HUES48 (cell line): ENCODE measurements around the gene CCNY.
A peak's percentile ranks its signal among the peaks of the same experiment; 100 is the strongest.

Experiments used
- H3K27ac ChIP-seq: one replicate; pipeline ENCODE4 v1.7.0; 2013; ENCODE audit warnings: low read depth, low read length, inconsistent platforms
- H3K27me3 ChIP-seq: 2 replicates; pipeline ENCODE4 v1.6.1; 2013; ENCODE audit warnings: mild to moderate bottlenecking, low read length; ENCODE audit not compliant: control insufficient read depth, insufficient read depth
- H3K36me3 ChIP-seq: 2 replicates; pipeline ENCODE4 v1.6.1; 2013; ENCODE audit warnings: low read length; ENCODE audit not compliant: control insufficient read depth, insufficient read depth
- H3K4me1 ChIP-seq: 2 replicates; pipeline ENCODE4 v1.6.1; 2013; ENCODE audit warnings: mild to moderate bottlenecking, low read length; ENCODE audit not compliant: control insufficient read depth, insufficient read depth
- H3K4me3 ChIP-seq: 2 replicates; pipeline ENCODE4 v1.5.1; 2013; ENCODE audit warnings: mild to moderate bottlenecking, low read depth, low read length
- H3K9ac ChIP-seq: 2 replicates; pipeline ENCODE4 v1.6.1; 2013; ENCODE audit warnings: mild to moderate bottlenecking, low read depth, low read length, moderate library complexity
- H3K9me3 ChIP-seq: 2 replicates; pipeline ENCODE4 v1.6.1; 2013; ENCODE audit warnings: low read length; ENCODE audit not compliant: control insufficient read depth, insufficient read depth

Gene CCNY

DNA sequence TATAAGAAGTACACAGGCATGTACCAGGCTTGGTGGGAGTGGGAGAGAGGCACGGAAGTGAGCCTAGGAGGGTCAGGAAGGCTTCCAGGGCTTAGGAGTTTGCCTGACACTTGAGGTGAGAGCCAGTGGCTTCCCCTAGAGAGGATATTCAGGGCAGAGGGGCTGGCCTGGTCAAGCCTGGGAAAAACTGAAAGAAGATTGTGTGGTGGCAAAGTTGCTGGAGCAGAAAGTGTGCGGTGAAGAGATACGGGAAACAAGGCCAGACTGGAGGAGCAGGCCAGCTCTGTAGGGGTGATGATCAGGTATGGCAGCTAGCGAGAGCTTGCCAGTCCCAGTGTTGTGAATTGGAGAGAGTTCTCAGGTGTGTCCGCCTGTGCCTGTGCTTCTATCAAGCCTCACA, 129.9 kb downstream of the CCNY start:
- no peak overlapping the region for H3K4me3 ChIP-seq
- H3K36me3 ChIP-seq: no peaks in the 10 kb centered on the region
- no peak overlapping the region for H3K27ac ChIP-seq
- no peak overlapping the region for H3K9ac ChIP-seq
- H3K4me1 ChIP-seq: peaks cover 76% of the 10 kb centered on the region
- H3K27me3 ChIP-seq: no peaks in the 10 kb centered on the region
- H3K9me3 ChIP-seq: no peaks in the 10 kb centered on the region

- no peak overlapping the region for H3K4me3 ChIP-seq
- no peaks in the 10 kb centered on the region for H3K27me3 ChIP-seq
- no peak overlapping the region for H3K27ac ChIP-seq
- H3K36me3 ChIP-seq: no peaks in the 10 kb centered on the region
- H3K4me1 ChIP-seq: peaks cover 80% of the 10 kb centered on the region
- H3K9ac ChIP-seq: no peak overlapping the region
- H3K9me3 ChIP-seq: no peaks in the 10 kb centered on the region
These were observed 130.4 kb downstream of the CCNY start for GRCh38 chr10:35466661-35467060.

DNA sequence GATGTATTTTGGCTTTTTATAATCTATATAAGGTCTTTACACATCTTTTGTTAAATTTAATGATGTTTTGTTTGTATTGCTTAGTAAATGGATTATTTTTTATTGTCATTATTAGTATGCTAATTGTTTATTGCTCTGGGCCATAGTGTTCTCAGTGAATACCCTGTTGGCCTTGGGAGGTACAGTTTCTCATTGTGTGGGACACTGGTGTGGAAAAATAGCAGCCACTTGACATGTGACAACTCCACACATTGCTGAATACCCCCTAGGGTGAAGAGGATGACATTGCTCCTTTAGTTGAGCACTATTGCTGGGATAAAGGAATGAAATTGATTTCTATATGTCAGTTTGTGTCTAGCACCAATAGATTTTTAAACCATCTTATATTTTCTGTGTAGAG, 130.9 kb downstream of the CCNY start:
- H3K4me1 ChIP-seq: peaks cover 80% of the 10 kb centered on the region
- H3K27me3 ChIP-seq: no peaks in the 10 kb centered on the region
- H3K4me3 ChIP-seq: no peak overlapping the region
- no peaks in the 10 kb centered on the region for H3K36me3 ChIP-seq
- no peaks in the 10 kb centered on the region for H3K9me3 ChIP-seq
- no peak overlapping the region for H3K9ac ChIP-seq
- H3K27ac ChIP-seq: no peak overlapping the region

- peaks cover 57% of the 10 kb centered on the region for H3K4me1 ChIP-seq
- H3K27me3 ChIP-seq: no peaks in the 10 kb centered on the region
- H3K4me3 ChIP-seq: no peak overlapping the region
- H3K9me3 ChIP-seq: no peaks in the 10 kb centered on the region
- H3K9ac ChIP-seq: no peak overlapping the region
- H3K36me3 ChIP-seq: no peaks in the 10 kb centered on the region
- H3K27ac ChIP-seq: peak overlapping the region; percentile 70
These were observed 134.1 kb downstream of the CCNY start for GRCh38 chr10:35470248-35470924.

DNA sequence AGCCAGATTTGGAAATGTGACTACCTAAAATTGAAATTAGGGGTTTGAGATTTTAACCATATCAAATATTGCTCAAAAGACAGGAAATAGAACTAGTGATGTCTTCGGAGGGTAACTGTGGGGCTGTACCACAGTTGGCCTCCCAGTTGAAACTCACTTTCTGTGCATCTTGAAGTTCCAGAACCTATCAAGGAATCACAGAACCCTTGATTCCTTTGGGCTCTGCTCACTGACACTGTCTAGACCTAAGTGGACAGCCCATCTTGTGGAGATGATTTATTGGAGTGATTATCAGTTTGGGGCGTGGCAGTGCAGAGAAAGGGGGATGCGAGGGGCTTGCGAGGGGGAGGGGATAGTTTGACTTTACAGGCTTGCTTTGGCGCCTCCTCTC, 134.6 kb downstream of the CCNY start:
- Histone ChIP-seq H3K9ac (no peak overlapping the region), H3K4me1 (peaks cover 52% of the 10 kb centered on the region), H3K27me3 (no peaks in the 10 kb centered on the region), H3K36me3 (no peaks in the 10 kb centered on the region), H3K9me3 (no peaks in the 10 kb centered on the region), H3K4me3 (no peak overlapping the region), H3K27ac (peak overlapping the region; percentile 70)

- Histone ChIP-seq H3K27ac (no peak overlapping the region), H3K4me1 (peaks cover 46% of the 10 kb centered on the region), H3K4me3 (no peak overlapping the region), H3K9ac (no peak overlapping the region), H3K36me3 (no peaks in the 10 kb centered on the region), H3K27me3 (no peaks in the 10 kb centered on the region), H3K9me3 (no peaks in the 10 kb centered on the region)
These were observed 135.1 kb downstream of the CCNY start for GRCh38 chr10:35471435-35471834.

- Histone ChIP-seq H3K4me1 (peaks cover 4% of the 10 kb centered on the region; the same call in 1 of the 2 replicates), H3K4me3 (no peak overlapping the region), H3K27ac (no peak overlapping the region), H3K36me3 (no peaks in the 10 kb centered on the region), H3K9ac (no peak overlapping the region), H3K9me3 (no peaks in the 10 kb centered on the region), H3K27me3 (no peaks in the 10 kb centered on the region)
These were observed 143.8 kb downstream of the CCNY start for GRCh38 chr10:35480142-35480541.

- Histone ChIP-seq H3K9me3 (no peaks in the 10 kb centered on the region), H3K4me1 (peaks cover 4% of the 10 kb centered on the region; the same call in 1 of the 2 replicates), H3K27me3 (no peaks in the 10 kb centered on the region), H3K9ac (no peak overlapping the region), H3K27ac (no peak overlapping the region), H3K4me3 (no peak overlapping the region), H3K36me3 (peaks cover 5% of the 10 kb centered on the region; the same call in 1 of the 2 replicates)
These were observed 145.1 kb downstream of the CCNY start for GRCh38 chr10:35481413-35481812.

DNA sequence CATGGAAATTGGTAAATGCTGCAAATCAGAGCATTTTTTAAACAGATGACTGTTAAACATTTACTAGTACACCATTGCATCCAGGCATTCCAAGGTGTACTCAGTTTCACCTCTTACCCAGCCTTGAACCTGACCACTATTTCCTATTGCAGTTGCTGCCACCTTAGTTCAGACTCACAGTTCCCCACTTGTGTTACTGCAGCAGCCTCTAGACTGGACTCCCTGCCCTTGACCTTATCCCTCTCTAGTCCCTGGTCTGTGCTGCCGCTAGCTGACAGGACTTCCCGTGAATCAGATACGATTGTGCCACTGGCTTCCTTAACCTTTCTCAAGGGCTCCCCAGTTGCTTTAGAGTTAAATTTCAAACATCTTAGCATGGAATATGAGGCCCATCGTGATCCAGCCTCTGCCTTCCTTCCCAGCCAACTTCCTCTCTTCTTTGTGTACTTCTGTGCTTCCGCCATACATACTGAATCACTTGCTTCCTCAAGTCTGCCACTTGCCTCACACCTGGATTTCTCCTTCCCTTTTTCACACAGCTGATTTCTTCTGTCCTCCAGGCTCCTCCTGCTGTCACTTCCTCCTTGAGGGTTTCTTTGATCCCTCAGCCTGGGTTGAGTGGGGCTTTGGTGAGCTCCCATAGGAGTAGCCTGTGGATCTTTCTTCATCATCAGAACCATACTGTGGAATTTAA, 150.1 kb downstream of the CCNY start:
- Histone ChIP-seq H3K9me3 (no peaks in the 10 kb centered on the region), H3K27ac (no peak overlapping the region), H3K9ac (no peak overlapping the region), H3K36me3 (peaks cover 5% of the 10 kb centered on the region; the same call in 1 of the 2 replicates), H3K4me3 (no peak overlapping the region), H3K27me3 (no peaks in the 10 kb centered on the region), H3K4me1 (no peaks in the 10 kb centered on the region)

DNA sequence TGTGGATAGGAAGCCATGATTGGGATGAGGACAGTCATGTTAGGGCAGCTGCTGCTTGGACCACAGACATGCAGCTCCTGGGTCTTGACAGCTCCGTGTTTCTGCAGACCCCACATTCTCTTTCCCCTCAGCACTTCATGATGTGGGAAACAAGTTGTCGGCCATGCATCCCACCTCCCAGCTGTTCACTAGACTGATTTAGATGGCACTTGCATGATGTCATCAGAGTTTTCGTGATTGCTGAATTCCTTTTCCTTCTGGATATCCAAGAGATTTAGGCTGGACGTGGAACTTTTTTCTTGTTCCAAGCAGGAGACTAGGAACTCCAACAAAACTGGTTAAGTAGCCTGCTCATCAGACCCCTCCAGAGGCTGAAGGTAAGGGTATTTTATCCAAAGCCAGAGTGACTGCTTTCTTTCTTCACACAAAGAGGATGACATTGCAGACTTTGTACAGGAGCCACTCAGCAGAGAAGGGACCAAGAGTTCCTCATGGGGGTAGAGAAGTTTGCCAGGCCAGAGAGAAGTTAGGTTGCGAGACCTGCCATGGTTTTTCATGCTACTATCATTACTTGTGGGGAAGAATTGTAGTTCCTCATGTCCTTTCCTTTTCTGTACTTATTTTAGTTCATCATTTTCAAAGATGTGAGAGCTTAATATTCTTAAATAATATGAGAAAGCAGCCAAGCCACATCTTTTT, 151.2 kb downstream of the CCNY start:
- Histone ChIP-seq H3K36me3 (peaks cover 5% of the 10 kb centered on the region; the same call in 1 of the 2 replicates), H3K27me3 (no peaks in the 10 kb centered on the region), H3K4me3 (no peak overlapping the region), H3K27ac (no peak overlapping the region), H3K9me3 (no peaks in the 10 kb centered on the region), H3K4me1 (peaks cover 2% of the 10 kb centered on the region; the same call in 1 of the 2 replicates), H3K9ac (no peak overlapping the region)

DNA sequence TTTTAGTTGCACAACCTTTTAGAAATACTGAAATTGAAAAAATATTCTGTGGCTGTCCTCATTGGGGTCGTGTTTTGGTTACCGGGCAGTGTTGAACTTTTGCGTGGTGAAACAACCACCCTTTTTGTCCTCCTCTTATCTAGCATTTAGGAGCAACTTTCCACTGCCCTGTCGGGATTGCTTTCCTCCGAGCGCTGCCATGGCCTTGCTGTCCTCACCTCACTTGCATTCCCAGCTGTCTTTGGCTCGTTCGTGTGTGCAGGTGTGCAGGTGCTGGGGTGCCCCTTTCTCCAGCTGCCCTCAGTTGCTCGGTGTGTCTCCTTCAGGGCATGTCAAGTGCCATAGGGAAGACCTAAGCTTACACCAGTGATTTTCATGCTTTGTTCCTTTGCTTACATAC, 151.9 kb downstream of the CCNY start:
- H3K27ac ChIP-seq: no peak overlapping the region
- no peaks in the 10 kb centered on the region for H3K27me3 ChIP-seq
- peaks cover 5% of the 10 kb centered on the region; the same call in 1 of the 2 replicates for H3K36me3 ChIP-seq
- H3K4me3 ChIP-seq: no peak overlapping the region
- no peaks in the 10 kb centered on the region for H3K9me3 ChIP-seq
- no peak overlapping the region for H3K9ac ChIP-seq
- H3K4me1 ChIP-seq: peaks cover 8% of the 10 kb centered on the region
